GM18868 (cell line): Measurements from ENCODE around the gene FSHR.

ENCODE experiments used
- ATAC-seq: cut with Tn5 transposase; IDR thresholded peaks from one replicate; pipeline ENCODE4 v1.9.1; 2021; ENCODE audit warnings: mild to moderate bottlenecking, moderate library complexity; ENCODE audit not compliant: unreplicated experiment

The FSHR gene

GRCh38 chr2:48968011-48968410 lies 186.3 kb downstream of the FSHR start:
- ATAC-seq: no peak

- ATAC-seq: no peak
Measured at GRCh38 chr2:48965204-48965603, 189.1 kb downstream of the FSHR start.

GRCh38 chr2:48961009-48961408 lies 193.3 kb downstream of the FSHR start:
- ATAC-seq: no peak

GRCh38 chr2:48954935-48955334 lies 199.4 kb downstream of the FSHR start:
- ATAC-seq: no peak

- no peak for ATAC-seq
Measured at GRCh38 chr2:48954311-48954710, 200.0 kb downstream of the FSHR start.

GRCh38 chr2:48952614-48953013 lies 201.7 kb downstream of the FSHR start:
- ATAC-seq: no peak

- ATAC-seq: no peak
Measured at GRCh38 chr2:48952143-48952542, 202.2 kb downstream of the FSHR start.

GRCh38 chr2:48948400-48949125 lies 205.8 kb downstream of the FSHR start:
- ATAC-seq: no peak

GRCh38 chr2:48946449-48947048 lies 207.8 kb downstream of the FSHR start:
- ATAC-seq: peak; percentile 92

GRCh38 chr2:48944956-48945355 lies 209.4 kb downstream of the FSHR start:
- no peak for ATAC-seq

GRCh38 chr2:48943436-48943835 lies 210.9 kb downstream of the FSHR start:
- no peak for ATAC-seq

GRCh38 chr2:48941908-48942307 lies 212.4 kb downstream of the FSHR start:
- no peak for ATAC-seq

GRCh38 chr2:48941456-48941855 lies 212.9 kb downstream of the FSHR start:
- no peak for ATAC-seq

- no peak for ATAC-seq
Measured at GRCh38 chr2:48940606-48941005, 213.7 kb downstream of the FSHR start.

- ATAC-seq: no peak
Measured at GRCh38 chr2:48939232-48939631, 215.1 kb downstream of the FSHR start.

GRCh38 chr2:48938231-48938630 lies 216.1 kb downstream of the FSHR start:
- no peak for ATAC-seq

- ATAC-seq: no peak
Measured at GRCh38 chr2:48934807-48935206, 219.5 kb downstream of the FSHR start.

GRCh38 chr2:48933828-48934497 lies 220.4 kb downstream of the FSHR start:
- no peak for ATAC-seq

- ATAC-seq: no peak
Measured at GRCh38 chr2:48932667-48933066, 221.6 kb downstream of the FSHR start.

- ATAC-seq: no peak
Measured at GRCh38 chr2:48929571-48930301, 224.6 kb downstream of the FSHR start.

- ATAC-seq: no peak
Measured at GRCh38 chr2:48927355-48927754, 227.0 kb downstream of the FSHR start.

GRCh38 chr2:48915884-48916283 lies 238.4 kb downstream of the FSHR start:
- ATAC-seq: no peak
